Neural cell (in vitro differentiated cells): ENCODE results near the gene IL3. TPM values are rescaled to one million over a fixed set of nuclear protein-coding genes. Genes with fewer than 3 reads are reported as not detected.

Experiments used
- H2AFZ ChIP-seq: fragments of 200-600, 300-800 bp; sonication (generic), shearing (Covaris generic); 2 replicates; pipeline ENCODE4 v1.6.0; 2014; ENCODE audit warnings: low read depth, mild to moderate bottlenecking, antibody characterized with exemption, low read length, moderate library complexity
- H3F3A ChIP-seq: fragments of 200-600 bp; shearing (Covaris generic); 2 replicates; pipeline ENCODE4 v1.6.1; 2016; ENCODE audit warnings: mild to moderate bottlenecking, moderate library complexity, mixed read lengths, antibody characterized with exemption, low read length; ENCODE audit not compliant: insufficient read depth, poor library complexity, severe bottlenecking
- H3K27ac ChIP-seq: fragments of 200-600, 300-800 bp; sonication (generic), shearing (Covaris generic); 2 replicates; pipeline ENCODE4 v1.5.1; 2014; ENCODE audit warnings: mild to moderate bottlenecking, low read length, moderate library complexity
- H3K27me3 ChIP-seq: fragments of 300-800, 200-600 bp; sonication (generic), shearing (Covaris generic); 2 replicates; pipeline ENCODE4 v1.6.0; 2014; ENCODE audit warnings: mild to moderate bottlenecking, low read depth, low read length, moderate library complexity; ENCODE audit not compliant: insufficient read depth
- H3K36me3 ChIP-seq: fragments of 300-800, 200-600 bp; sonication (generic), shearing (Covaris generic); 2 replicates; pipeline ENCODE4 v1.5.1; 2014; ENCODE audit warnings: mild to moderate bottlenecking, antibody characterized with exemption, low read length, moderate library complexity; ENCODE audit not compliant: insufficient read depth
- H3K4me2 ChIP-seq: fragments of 300-800, 200-600 bp; sonication (generic), shearing (Covaris generic); 2 replicates; pipeline ENCODE4 v1.6.0; 2014; ENCODE audit warnings: mild to moderate bottlenecking, low read length
- H3K4me3 ChIP-seq: fragments of 300-800, 200-600 bp; sonication (generic), shearing (Covaris generic); 2 replicates; pipeline ENCODE4 v1.5.1; 2014; ENCODE audit warnings: mild to moderate bottlenecking, low read length, moderate library complexity
- H3K79me2 ChIP-seq: fragments of 200-600 bp; shearing (Covaris generic); replicated peaks from 2 replicates; pipeline ENCODE4 v1.6.0; 2014; ENCODE audit warnings: mild to moderate bottlenecking, low read length, moderate library complexity; ENCODE audit not compliant: insufficient read depth
- H3K9ac ChIP-seq: fragments of 300-800, 200-600 bp; sonication (generic), shearing (Covaris generic); 2 replicates; pipeline ENCODE4 v1.6.1; 2016; ENCODE audit warnings: mild to moderate bottlenecking, low read length, mixed read lengths
- H3K9me2 ChIP-seq: fragments of 200-600 bp; shearing (Covaris generic); 2 replicates; pipeline ENCODE4 v1.6.1; 2016; ENCODE audit warnings: mild to moderate bottlenecking, low read length, mixed read lengths; ENCODE audit not compliant: insufficient read depth
- H3K9me3 ChIP-seq: fragments of 200-600, 300-800 bp; sonication (generic), shearing (Covaris generic); 2 replicates; pipeline ENCODE4 v1.6.1; 2016; ENCODE audit warnings: mild to moderate bottlenecking, mixed run types, low read length, moderate library complexity, mixed read lengths
- H4K20me1 ChIP-seq: fragments of 200-600 bp; shearing (Covaris generic); 2 replicates; pipeline ENCODE4 v1.6.1; 2016; ENCODE audit warnings: mild to moderate bottlenecking, mixed run types; ENCODE audit not compliant: insufficient read depth
- CTCF ChIP-seq: fragments of 450-650 bp; IDR thresholded peaks from 2 replicates; pipeline ENCODE4 v1.5.1; 2014; ENCODE audit warnings: antibody characterized with exemption, mild to moderate bottlenecking, moderate library complexity; ENCODE audit not compliant: poor library complexity, severe bottlenecking
- EP300 ChIP-seq: fragments of 450-650 bp; conservative IDR thresholded peaks from 2 replicates; pipeline ENCODE4 v1.6.1; 2014; ENCODE audit warnings: antibody characterized with exemption, mild to moderate bottlenecking, moderate library complexity; ENCODE audit not compliant: poor library complexity, severe bottlenecking
- EZH2 ChIP-seq: fragments of 200-600, 300-800 bp; shearing (Covaris generic), sonication (generic); IDR thresholded peaks from 2 replicates; pipeline ENCODE4 v1.6.1; 2014; ENCODE audit warnings: antibody characterized with exemption, low read length, borderline replicate concordance, mild to moderate bottlenecking; ENCODE audit not compliant: insufficient read depth, poor library complexity, severe bottlenecking
- MXI1 ChIP-seq: fragments of 450-650 bp; conservative IDR thresholded peaks from 2 replicates; pipeline ENCODE4 v1.6.1; 2014; ENCODE audit warnings: antibody characterized with exemption, mild to moderate bottlenecking; ENCODE audit not compliant: poor library complexity, severe bottlenecking
- POLR2AphosphoS5 ChIP-seq: IDR thresholded peaks from 2 replicates; pipeline ENCODE4 v1.6.1; 2012
- RAD21 ChIP-seq: fragments of 450-650 bp; conservative IDR thresholded peaks from 2 replicates; pipeline ENCODE4 v1.6.1; 2014; ENCODE audit warnings: antibody characterized with exemption, mild to moderate bottlenecking, moderate library complexity
- REST ChIP-seq: IDR thresholded peaks from 2 replicates; pipeline ENCODE4 v1.6.1; 2012; ENCODE audit warnings: borderline replicate concordance
- SMC3 ChIP-seq: fragments of 450-650 bp; conservative IDR thresholded peaks from 2 replicates; pipeline ENCODE4 v1.6.1; 2014; ENCODE audit warnings: antibody characterized with exemption, mild to moderate bottlenecking, moderate library complexity; ENCODE audit not compliant: poor library complexity
- TAF1 ChIP-seq: IDR thresholded peaks from 2 replicates; pipeline ENCODE4 v1.6.1; 2012; ENCODE audit warnings: low read depth
- polyA plus RNA-seq: library from polyadenylated mRNA; depleted of rRNA; stranded (reverse); fragments of >200 nt; gene quantifications from 2 replicates; pipeline ENCODE4 v1.2.3, GENCODE V29; 2014

IL3 gene
- polyA plus RNA-seq, 1 donor from 2014 or later: not detected

- H3K27me3 ChIP-seq: no peaks in the 10 kb centered on the region
- peak overlapping the region; percentile 5 for H3K4me3 ChIP-seq
- H3K4me2 ChIP-seq: no peak overlapping the region
- H3K9me3 ChIP-seq: no peaks in the 10 kb centered on the region
- peaks cover 9% of the 10 kb centered on the region for H3F3A ChIP-seq
- TF ChIP-seq EP300: no peak
- no peak for TF ChIP-seq CTCF
- TF ChIP-seq RAD21: no peak
- TF ChIP-seq EZH2: no peak
- TF ChIP-seq TAF1: no peak
- no peak for TF ChIP-seq POLR2AphosphoS5
- no peak for TF ChIP-seq SMC3
- no peak for TF ChIP-seq REST
- no peak for TF ChIP-seq MXI1
- no peaks in the 10 kb centered on the region for H4K20me1 ChIP-seq
- H3K79me2 ChIP-seq: no peaks in the 10 kb centered on the region
- H3K36me3 ChIP-seq: no peaks in the 10 kb centered on the region
- H3K27ac ChIP-seq: peak overlapping the region; percentile 89
- no peaks in the 10 kb centered on the region for H3K9me2 ChIP-seq
- no peak overlapping the region for H3K9ac ChIP-seq
- no peak overlapping the region for H2AFZ ChIP-seq
Measured at GRCh38 chr5:132098621-132099020, 38.2 kb downstream of the IL3 start.

GRCh38 chr5:132099076-132099748 is 38.8 kb downstream of the IL3 start:
- Histone ChIP-seq H3K9me2 (no peaks in the 10 kb centered on the region), H4K20me1 (no peaks in the 10 kb centered on the region)

More at GRCh38 chr5:132099076-132099748, 38.8 kb downstream of the IL3 start:
- Histone ChIP-seq H3F3A (peaks cover 9% of the 10 kb centered on the region), H3K9ac (peak overlapping the region; percentile 44), H3K79me2 (no peaks in the 10 kb centered on the region), H2AFZ (no peak overlapping the region), H3K27me3 (no peaks in the 10 kb centered on the region), H3K27ac (peak overlapping the region; percentile 89), H3K9me3 (no peaks in the 10 kb centered on the region), H3K36me3 (no peaks in the 10 kb centered on the region), H3K4me3 (peak overlapping the region; percentile 41), H3K4me2 (peak overlapping the region; percentile 66)
- TF ChIP-seq EP300 (peak; percentile 97), POLR2AphosphoS5 (peak; percentile 73), RAD21 (no peak), REST (peak; percentile 52)
